Measurements from ENCODE around the gene SPSB2. TPM values are rescaled to one million over a fixed set of nuclear protein-coding genes. Genes with fewer than 3 reads are reported as not detected.
A peak's percentile ranks its signal among the peaks of the same experiment; 100 is the strongest.

SPSB2 gene
- total and polyA plus RNA-seq, 9 of the 15 experiments (the other 6 are each of a cell fraction or from before 2014, with no cell fraction given), result 0.10 to 10.6 (median 1.9) TPM

- Histone ChIP-seq H3K4me1 (replicated peaks in 1 of 2; ENCODE audit: control insufficient read depth in 2 of 2, insufficient read depth in 2 of 2, low read length in 2 of 2) (peaks cover 15 to 32% of the 10 kb centered on the region in 2 experiments; a peak in 4 of 5 replicates), H3K4me3 (no peak overlapping the region), H3K27me3 (ENCODE audit: control insufficient read depth in 2 of 2, insufficient read depth in 2 of 2, low read length in 2 of 2) (no peaks in the 10 kb centered on the region), H2AFZ (ENCODE audit: low read depth, low read length) (no peak overlapping the region), H3K4me2 (ENCODE audit: insufficient read depth, low read length) (no peak overlapping the region), H3K27ac (ENCODE audit: extremely low read depth, low read depth, low read length) (no peak overlapping the region), H3K9ac (ENCODE audit: insufficient read depth in 1 of 2, low read depth in 2 of 2, low read length in 2 of 2) (no peak overlapping the region; a peak in 1 of 4 replicates), H3K36me3 (ENCODE audit: control insufficient read depth, insufficient read depth, low read length) (peaks cover 76% of the 10 kb centered on the region; the same call in 2 of the 3 replicates), H3K9me3 (replicated peaks; ENCODE audit: control insufficient read depth, insufficient read depth, low read depth, low read length) (no peaks in the 10 kb centered on the region), H3K9me1 (ENCODE audit: control insufficient read depth, insufficient read depth, low read length) (no peaks in the 10 kb centered on the region), H3K79me2 (ENCODE audit: control insufficient read depth, insufficient read depth, low read length) (peaks cover 19% of the 10 kb centered on the region), H4K20me1 (replicated peaks; ENCODE audit: control insufficient read depth, insufficient read depth, low read length) (no peaks in the 10 kb centered on the region)
- intact Hi-C loops (cut with micrococcal nuclease), result no loop called here
- in situ Hi-C loops (cut with MboI), result no loop called here
- ChIA-PET POLR2A (interaction anchor here (0.6 to 4.8 kb wide), 4 partner anchors 11 to 305 kb away, joined by 3 to 24 read pairs (median 4); partner anchors contain the start of gene COPS7A), CTCF (ENCODE audit: low intra/inter-chr PET ratio) (no interaction called here)
- 95% methylated on average over 7 of the region's 17 CpGs for WGBS (ENCODE audit: insufficient coverage, low coverage, missing lambda C conversion rate)
- BruUV-seq (replicated peaks), result no TSS peak
- DNase-seq (ENCODE audit: extremely low read depth in 1 of 4, low spot score in 3 of 4), result no peak
- no peak for FAIRE-seq
- no peak for ATAC-seq
- no peak for TF ChIP-seq ZNF143 (CRISPR knock-in tag; IDR thresholded peaks at IDR 0.05)
- TF ChIP-seq HMBOX1 (IDR thresholded peaks at IDR 0.05), result no peak
- TF ChIP-seq SAFB2 (IDR thresholded peaks at IDR 0.05; ENCODE audit: borderline replicate concordance, low read depth, low read length, severe bottlenecking), result no peak
- TF ChIP-seq ZNF76 (CRISPR knock-in tag; IDR thresholded peaks at IDR 0.05; ENCODE audit: borderline replicate concordance), result no peak
- no peak for TF ChIP-seq NUFIP1 (IDR thresholded peaks at IDR 0.05; ENCODE audit: partially characterized antibody)
- no peak for TF ChIP-seq MAX (CRISPR knock-in tag; IDR thresholded peaks at IDR 0.05)
- no peak for TF ChIP-seq PBX2 (CRISPR knock-in tag; IDR thresholded peaks at IDR 0.05; ENCODE audit: low read depth)
- TF ChIP-seq PBX2 (tag; conservative IDR thresholded peaks at IDR 0.05; ENCODE audit: low read depth), result no peak
- TF ChIP-seq SOX6 (IDR thresholded peaks at IDR 0.05), result no peak
- TF ChIP-seq DLX4 (CRISPR knock-in tag; IDR thresholded peaks at IDR 0.05), result no peak
- TF ChIP-seq ZNF592 (IDR thresholded peaks at IDR 0.05), result no peak
- peak; percentile 67 for TF ChIP-seq POLR2G (IDR thresholded peaks at IDR 0.05; ENCODE audit: low read depth, low read length)
- TF ChIP-seq HNRNPLL (IDR thresholded peaks at IDR 0.05; ENCODE audit: low read depth, low read length, poor library complexity, severe bottlenecking), result no peak
- TF ChIP-seq CAMTA2 (CRISPR knock-in tag; conservative IDR thresholded peaks at IDR 0.05), result no peak
- no peak for TF ChIP-seq L3MBTL2 (IDR thresholded peaks at IDR 0.05)
These were observed 27.7 kb downstream of the SPSB2 start for GRCh38 chr12:6845395-6845794.

Measured in K562 (cell line).